Measurements from ENCODE around the gene BOC. TPM values are rescaled to one million over a fixed set of nuclear protein-coding genes. Genes with fewer than 3 reads are reported as not detected.

BOC gene
- total RNA-seq, 1 donor = 22.8 TPM

GRCh38 chr3:113258361-113258760, 47.0 kb downstream of the BOC start:
- peak; percentile 36 for TF ChIP-seq CTCF (IDR thresholded peaks at IDR 0.05; ENCODE audit: extremely low read depth, low read depth, low read length)
- Histone ChIP-seq H4K20me1 (ENCODE audit: insufficient read depth, low read length) (peaks cover 3% of the 10 kb centered on the region), H3K27me3 (ENCODE audit: insufficient read depth, low read length) (no peaks in the 10 kb centered on the region), H3K79me2 (ENCODE audit: insufficient read depth, low read length) (no peaks in the 10 kb centered on the region), H3K4me1 (ENCODE audit: insufficient read depth, low read length) (peaks cover 5% of the 10 kb centered on the region), H2AFZ (ENCODE audit: low read length) (no peak overlapping the region), H3K27ac (ENCODE audit: low read depth, low read length) (no peak overlapping the region), H3K36me3 (ENCODE audit: insufficient read depth, low read length) (no peaks in the 10 kb centered on the region), H3K4me3 (ENCODE audit: insufficient read depth, low read length) (no peak overlapping the region), H3K4me2 (ENCODE audit: insufficient read depth, low read length) (no peak overlapping the region), H3K9me3 (ENCODE audit: low read depth, low read length) (no peaks in the 10 kb centered on the region)
- no peak for DNase-seq (ENCODE audit: insufficient read length, low spot score, missing footprints)

- DNase-seq (ENCODE audit: insufficient read length, low spot score, missing footprints) = no peak
- no peak overlapping the region for H2AFZ ChIP-seq (ENCODE audit: low read length)
- no peak for TF ChIP-seq CTCF (IDR thresholded peaks at IDR 0.05; ENCODE audit: extremely low read depth, low read depth, low read length)
- no peak overlapping the region for H3K27ac ChIP-seq (ENCODE audit: low read depth, low read length)
- no peaks in the 10 kb centered on the region for H3K9me3 ChIP-seq (ENCODE audit: low read depth, low read length)
- H3K4me1 ChIP-seq (ENCODE audit: insufficient read depth, low read length) = peaks cover 5% of the 10 kb centered on the region
- no peaks in the 10 kb centered on the region for H3K79me2 ChIP-seq (ENCODE audit: insufficient read depth, low read length)
- H3K4me2 ChIP-seq (ENCODE audit: insufficient read depth, low read length) = no peak overlapping the region
- no peaks in the 10 kb centered on the region for H3K27me3 ChIP-seq (ENCODE audit: insufficient read depth, low read length)
- H3K36me3 ChIP-seq (ENCODE audit: insufficient read depth, low read length) = no peaks in the 10 kb centered on the region
- H3K4me3 ChIP-seq (ENCODE audit: insufficient read depth, low read length) = no peak overlapping the region
- peaks cover 3% of the 10 kb centered on the region for H4K20me1 ChIP-seq (ENCODE audit: insufficient read depth, low read length)
Measured at GRCh38 chr3:113259196-113259595, 47.8 kb downstream of the BOC start.

GRCh38 chr3:113261063-113261625, 49.8 kb downstream of the BOC start:
- DNase-seq (ENCODE audit: insufficient read length, low spot score, missing footprints) = no peak
- Histone ChIP-seq H3K36me3 (ENCODE audit: insufficient read depth, low read length) (no peaks in the 10 kb centered on the region), H3K27ac (ENCODE audit: low read depth, low read length) (no peak overlapping the region)

More at GRCh38 chr3:113261063-113261625, 49.8 kb downstream of the BOC start:
- peaks cover 5% of the 10 kb centered on the region for H3K4me1 ChIP-seq (ENCODE audit: insufficient read depth, low read length)
- H2AFZ ChIP-seq (ENCODE audit: low read length) = no peak overlapping the region
- no peak overlapping the region for H3K4me2 ChIP-seq (ENCODE audit: insufficient read depth, low read length)
- H3K9me3 ChIP-seq (ENCODE audit: low read depth, low read length) = no peaks in the 10 kb centered on the region
- H3K79me2 ChIP-seq (ENCODE audit: insufficient read depth, low read length) = no peaks in the 10 kb centered on the region
- TF ChIP-seq CTCF (IDR thresholded peaks at IDR 0.05; ENCODE audit: extremely low read depth, low read depth, low read length) = no peak
- no peak overlapping the region for H3K4me3 ChIP-seq (ENCODE audit: insufficient read depth, low read length)
- H3K27me3 ChIP-seq (ENCODE audit: insufficient read depth, low read length) = no peaks in the 10 kb centered on the region
- H4K20me1 ChIP-seq (ENCODE audit: insufficient read depth, low read length) = peaks cover 3% of the 10 kb centered on the region

Data from osteoblast (primary cell).